ENCODE measurements around the gene TAF15.

The TAF15 gene

GRCh38 chr17:35875072-35875799 lies 66.0 kb downstream of the TAF15 start:
- no peak for DNase-seq

DNA sequence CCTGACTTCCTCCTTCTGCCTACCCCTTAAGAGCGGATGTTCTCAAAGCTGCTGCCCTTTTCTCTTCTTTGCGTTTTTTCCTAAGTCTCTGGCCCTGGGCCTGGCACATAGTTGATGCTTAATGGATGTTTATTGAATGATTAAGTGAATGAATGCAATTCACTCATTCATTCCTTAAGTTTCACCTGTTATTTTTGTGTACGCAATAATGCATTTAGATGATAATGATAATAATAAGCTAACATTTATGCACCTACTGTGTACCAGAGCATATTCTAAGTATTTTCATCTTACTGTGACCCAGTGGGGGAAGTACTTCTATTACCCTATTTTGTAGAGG lies 66.5 kb downstream of the TAF15 start:
- DNase-seq: no peak

DNA sequence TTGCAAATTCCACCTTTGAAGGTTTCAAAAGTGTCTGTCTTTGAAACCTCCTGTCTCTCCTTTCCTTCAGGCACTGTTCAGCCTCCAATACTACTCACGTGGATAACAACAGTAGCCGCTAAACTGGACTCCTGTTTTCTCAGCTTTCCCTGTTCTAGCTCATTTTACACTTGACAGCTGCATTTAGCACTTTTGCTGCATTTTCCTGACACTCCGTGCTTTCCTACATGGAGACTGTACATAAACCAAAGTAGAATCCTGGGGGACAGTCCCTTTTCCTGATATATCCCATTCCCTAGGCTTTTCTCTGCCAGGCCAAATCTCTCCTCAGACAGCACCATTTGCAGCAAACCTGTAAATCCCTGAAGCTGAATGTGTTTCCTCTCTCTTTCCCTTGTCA lies 67.2 kb downstream of the TAF15 start:
- DNase-seq: no peak

GRCh38 chr17:35877345-35878029 lies 68.2 kb downstream of the TAF15 start:
- DNase-seq: no peak

GRCh38 chr17:35878361-35878760 lies 69.1 kb downstream of the TAF15 start:
- no peak for DNase-seq

- no peak for DNase-seq
Measured at GRCh38 chr17:35879773-35880654, 70.7 kb downstream of the TAF15 start, which contains the start of gene CCL5. Gene CCL5, minus strand, starts transcription at chr17:35880360.

DNA sequence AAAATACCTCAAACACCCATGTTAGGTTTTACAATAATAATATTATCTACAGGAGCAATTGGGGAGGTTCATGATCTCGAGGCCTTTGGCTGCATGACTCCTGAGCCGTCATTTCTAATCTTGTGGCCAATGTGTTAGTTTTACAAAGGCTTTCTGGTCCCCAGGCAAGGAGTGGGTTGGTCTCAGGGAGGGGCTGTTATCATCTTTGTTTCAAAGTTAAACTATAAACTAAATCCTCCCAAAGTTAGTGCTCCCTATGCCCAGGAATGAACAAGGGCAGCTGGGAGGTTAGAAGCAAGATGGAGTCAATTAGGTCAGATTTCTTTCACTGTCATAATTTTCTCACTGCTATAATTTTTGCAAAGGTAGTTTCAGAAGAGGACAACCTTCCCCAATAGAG lies 80.0 kb downstream of the TAF15 start:
- DNase-seq: no peak

- no peak for DNase-seq
Measured at GRCh38 chr17:35889818-35890773, 80.8 kb downstream of the TAF15 start.

GRCh38 chr17:35890774-35891155 lies 81.5 kb downstream of the TAF15 start:
- no peak for DNase-seq

DNA sequence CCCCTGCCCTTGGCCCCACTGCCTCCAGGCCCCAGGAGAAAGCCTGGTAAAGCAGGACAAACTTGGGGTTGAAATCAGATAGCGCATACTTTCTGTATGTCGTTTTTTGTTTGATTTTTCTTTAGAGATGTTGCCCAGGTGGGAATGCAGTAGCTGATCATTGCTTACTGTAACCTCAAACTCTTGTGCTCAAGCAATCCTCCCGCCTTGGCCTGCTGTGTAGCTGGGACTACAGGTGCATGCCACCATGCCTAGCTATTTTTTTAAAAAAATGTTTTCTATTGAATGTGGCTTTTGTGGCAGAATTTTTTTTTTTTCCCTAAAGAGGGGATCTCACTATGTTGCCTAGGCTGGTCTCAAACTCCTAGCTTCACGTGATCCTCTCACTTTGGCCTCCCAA lies 82.0 kb downstream of the TAF15 start:
- no peak for DNase-seq

DNA sequence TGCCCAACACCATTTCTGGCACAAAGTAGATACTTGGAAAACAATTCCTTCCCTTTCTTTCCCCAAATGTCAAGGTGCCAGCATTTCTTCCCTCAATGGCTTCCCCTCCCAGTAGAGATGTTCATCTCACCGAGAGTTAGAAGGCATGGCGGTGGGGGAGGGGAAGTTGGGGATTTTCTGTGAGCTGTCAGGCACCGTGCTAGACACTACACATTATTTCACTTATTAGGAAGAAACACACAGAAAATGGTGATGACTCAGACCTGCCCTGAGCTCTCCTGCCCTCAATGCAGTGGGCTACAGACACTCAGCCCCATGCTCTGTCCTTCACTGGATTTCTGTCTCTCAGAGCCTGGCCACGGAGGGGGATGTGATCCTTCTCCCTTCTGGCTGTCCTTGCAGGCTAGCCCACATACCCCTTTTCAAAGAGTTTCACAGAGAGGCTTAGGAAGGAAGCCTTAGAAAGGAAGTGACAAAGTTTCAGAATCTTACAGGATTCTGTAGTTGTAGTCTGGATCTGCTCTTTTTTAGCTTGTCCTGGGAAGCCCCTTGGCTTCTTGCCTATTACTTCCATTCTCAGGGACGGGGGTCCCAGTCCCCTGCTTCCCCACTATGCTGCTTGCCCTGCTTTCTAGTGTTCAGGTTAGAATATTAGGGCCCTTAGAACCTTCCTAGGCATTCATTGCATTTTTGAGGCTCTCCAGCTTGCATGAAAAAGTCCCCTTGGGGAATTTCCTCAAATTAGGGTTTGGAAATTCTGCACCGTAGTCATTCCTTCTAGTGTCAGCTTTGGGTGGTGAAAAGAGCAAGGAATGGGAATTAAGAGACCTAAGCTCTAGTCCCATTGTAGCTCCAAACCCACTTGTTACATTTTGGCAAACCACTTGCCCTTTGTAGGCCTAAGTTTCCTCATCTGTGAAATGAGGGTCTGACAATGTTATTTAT lies 83.1 kb downstream of the TAF15 start:
- no peak for DNase-seq

DNA sequence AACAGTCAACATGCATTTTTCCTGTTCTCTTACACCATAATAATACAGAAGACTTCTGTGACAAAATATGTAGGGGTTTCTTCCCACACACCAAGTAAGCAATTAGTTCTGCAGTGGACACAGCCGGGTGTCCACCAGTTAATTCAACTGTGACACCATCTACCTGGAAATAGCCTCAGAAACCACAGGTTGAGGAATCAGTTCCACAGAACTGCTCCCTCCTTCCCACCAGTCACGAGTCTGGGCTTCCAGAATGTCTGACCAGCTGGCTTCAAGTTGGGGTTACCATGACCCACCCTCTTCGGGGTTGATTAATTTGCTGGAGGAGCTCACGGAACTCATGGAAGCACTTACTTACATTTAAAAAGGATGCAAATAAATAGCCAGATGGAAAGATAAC lies 84.5 kb downstream of the TAF15 start:
- no peak for DNase-seq

- no peak for DNase-seq
Measured at GRCh38 chr17:35894206-35894605, 84.9 kb downstream of the TAF15 start.

GRCh38 chr17:35895636-35896587 lies 86.6 kb downstream of the TAF15 start:
- DNase-seq: no peak

Measured in SHP77 (cell line).